Endothelial cell (in vitro differentiated cells): ENCODE results near the gene GPC3. TPM values are rescaled to one million over a fixed set of nuclear protein-coding genes. Genes with fewer than 3 reads are reported as not detected.
"Not testable (repeated sequence)": the region's sequence is repeated elsewhere in the genome, so short reads cannot be mapped to it uniquely, and the experiment has no call there.

Experiments used
- DNase-seq: peaks from one replicate; pipeline ENCODE4 v3.0.0; 2021; ENCODE audit warnings: low spot score
- H3K27ac Mint-ChIP-seq: one replicate; pipeline ENCODE4 v1.8.0; 2021; ENCODE audit warnings: mixed read lengths, inconsistent platforms; ENCODE audit not compliant: unreplicated experiment
- H3K27me3 Mint-ChIP-seq: one replicate; pipeline ENCODE4 v1.8.0; 2021; ENCODE audit warnings: mild to moderate bottlenecking, moderate library complexity, mixed read lengths, inconsistent platforms; ENCODE audit not compliant: unreplicated experiment
- H3K36me3 Mint-ChIP-seq: one replicate; pipeline ENCODE4 v1.8.0; 2021; ENCODE audit warnings: mild to moderate bottlenecking, low read depth, mixed read lengths, inconsistent platforms; ENCODE audit not compliant: unreplicated experiment
- H3K4me1 Mint-ChIP-seq: one replicate; pipeline ENCODE4 v1.8.0; 2021; ENCODE audit warnings: mild to moderate bottlenecking, mixed read lengths, inconsistent platforms; ENCODE audit not compliant: unreplicated experiment
- H3K4me3 Mint-ChIP-seq: one replicate; pipeline ENCODE4 v1.8.0; 2021; ENCODE audit warnings: mild to moderate bottlenecking, mixed read lengths, inconsistent platforms; ENCODE audit not compliant: unreplicated experiment
- H3K9me3 Mint-ChIP-seq: one replicate; pipeline ENCODE4 v1.8.0; 2021; ENCODE audit warnings: mixed read lengths, inconsistent platforms; ENCODE audit not compliant: unreplicated experiment
- CTCF ChIP-seq: fragments of 200-600 bp; sonication (generic); IDR thresholded peaks from one replicate; pipeline ENCODE4 v1.5.0; 2021; ENCODE audit warnings: antibody characterized with exemption; ENCODE audit not compliant: unreplicated experiment
- total RNA-seq: library from RNA; stranded (reverse); fragmentation: NEBNext Ultra II Directional; extraction: Animal tissue kit (Norgen Biotek cat#: 25700); gene quantifications from one replicate; pipeline ENCODE4 v1.2.1, GENCODE V29; 2021; ENCODE audit not compliant: unreplicated experiment

Gene GPC3
- total RNA-seq, 1 donor from 2014 or later, result 4.7 TPM

GRCh38 chrX:133774807-133775206 is 210.6 kb downstream of the GPC3 start:
- DNase-seq, result no peak
- no peak overlapping the region for H3K27ac Mint-ChIP-seq
- no peaks in the 10 kb centered on the region for H3K9me3 Mint-ChIP-seq
- no peak overlapping the region for H3K4me3 Mint-ChIP-seq
- no peaks in the 10 kb centered on the region for H3K27me3 Mint-ChIP-seq
- H3K36me3 Mint-ChIP-seq, result no peaks in the 10 kb centered on the region
- H3K4me1 Mint-ChIP-seq, result peaks cover 2% of the 10 kb centered on the region
- no peak for TF ChIP-seq CTCF

- Mint-ChIP-seq H3K9me3 (no peaks in the 10 kb centered on the region), H3K36me3 (no peaks in the 10 kb centered on the region), H3K4me3 (no peak overlapping the region), H3K4me1 (peaks cover under 1% of the 10 kb centered on the region), H3K27me3 (no peaks in the 10 kb centered on the region), H3K27ac (no peak overlapping the region)
- no peak for DNase-seq
- no peak for TF ChIP-seq CTCF
Measured at GRCh38 chrX:133771086-133771646, 214.2 kb downstream of the GPC3 start.

DNA sequence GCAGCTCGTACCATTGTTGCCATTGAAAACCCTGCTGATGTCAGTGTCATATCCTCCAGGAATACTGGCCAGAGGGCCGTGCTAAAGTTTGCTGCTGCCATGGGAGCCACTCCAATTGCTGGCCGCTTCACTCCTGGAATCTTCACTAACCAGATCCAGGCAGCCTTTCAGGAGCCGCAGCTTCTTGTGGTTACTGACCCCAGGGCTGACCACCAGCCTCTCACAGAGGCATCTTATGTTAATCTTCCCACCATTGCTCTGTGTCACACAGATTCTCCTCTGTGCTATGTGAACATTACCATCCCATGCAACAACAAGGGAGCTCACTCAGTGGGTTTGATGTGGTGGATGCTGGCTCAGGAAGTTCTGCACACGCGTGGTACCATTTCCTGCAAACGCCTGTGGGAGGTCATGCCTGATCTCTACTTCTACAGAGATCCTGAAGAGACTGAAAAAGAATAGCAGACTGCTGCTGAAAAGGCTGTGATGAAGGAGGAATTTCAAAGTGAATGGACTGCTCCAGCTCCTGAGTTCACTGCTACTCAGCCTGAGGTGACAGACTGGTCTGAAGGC is 222.3 kb downstream of the GPC3 start:
- H3K4me1 Mint-ChIP-seq, H3K27ac Mint-ChIP-seq, H3K27me3 Mint-ChIP-seq, H3K36me3 Mint-ChIP-seq, DNase-seq, H3K9me3 Mint-ChIP-seq, H3K4me3 Mint-ChIP-seq: not testable (repeated sequence)

DNA sequence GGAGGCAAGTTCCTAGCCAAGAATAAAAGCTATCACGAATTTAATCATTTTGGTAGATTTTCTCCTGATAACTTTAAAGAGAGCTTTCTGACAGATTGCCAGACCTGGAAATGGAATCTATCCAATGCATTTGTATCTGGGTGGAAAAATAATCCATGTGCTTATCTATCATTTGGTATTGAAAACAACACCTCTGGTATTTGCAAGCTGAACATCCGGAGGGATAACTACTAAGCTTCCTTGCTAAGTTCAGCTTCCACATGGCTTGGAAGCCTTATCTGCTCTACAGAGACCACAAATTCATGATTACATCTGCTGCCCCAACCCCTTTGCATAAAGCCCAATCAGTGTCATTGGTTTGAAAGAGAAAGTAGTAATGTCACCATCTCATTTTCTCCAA is 230.7 kb downstream of the GPC3 start:
- Mint-ChIP-seq H3K27me3 (no peaks in the 10 kb centered on the region), H3K4me3 (no peak overlapping the region), H3K4me1 (peaks cover 2% of the 10 kb centered on the region), H3K9me3 (no peaks in the 10 kb centered on the region), H3K27ac (no peak overlapping the region), H3K36me3 (no peaks in the 10 kb centered on the region)
- no peak for TF ChIP-seq CTCF
- DNase-seq, result no peak

DNA sequence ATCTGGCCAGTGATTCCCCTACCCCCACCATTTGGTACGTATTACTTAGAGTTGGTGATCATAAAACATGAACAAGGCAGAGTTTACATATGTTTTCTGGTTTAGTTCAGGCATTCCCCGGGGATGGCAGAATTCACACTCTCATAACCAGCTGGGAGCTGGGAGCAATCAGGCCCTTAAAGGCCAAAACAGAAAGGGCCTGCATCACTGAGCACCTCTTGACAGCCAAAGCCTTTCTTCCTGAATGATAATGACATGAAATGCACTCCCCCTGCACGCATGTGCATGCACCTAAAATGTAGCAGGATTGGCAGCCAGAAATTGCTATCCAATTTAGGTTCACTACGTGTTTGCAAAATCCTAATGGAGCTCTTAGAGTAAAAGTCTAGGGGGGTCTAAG is 235.4 kb downstream of the GPC3 start:
- no peak for TF ChIP-seq CTCF
- Mint-ChIP-seq H3K27ac (no peak overlapping the region), H3K4me3 (no peak overlapping the region), H3K4me1 (peaks cover 6% of the 10 kb centered on the region), H3K27me3 (no peaks in the 10 kb centered on the region), H3K9me3 (no peaks in the 10 kb centered on the region), H3K36me3 (no peaks in the 10 kb centered on the region)
- no peak for DNase-seq
